OCI-LY3 (cell line): ENCODE measurements around the gene CALM1.

ENCODE experiments used
- CTCF ChIP-seq: fragments of 200-600, 300-600 bp; sonication (generic); IDR thresholded peaks from 2 replicates; pipeline ENCODE4 v1.5.1; 2014; ENCODE audit warnings: antibody characterized with exemption, low read length, low read depth
- EZH2phosphoT487 ChIP-seq: fragments of 200-600 bp; shearing (Covaris generic); IDR thresholded peaks from 2 replicates; pipeline ENCODE4 v1.6.1; 2018; ENCODE audit warnings: antibody characterized with exemption, mixed run types, low read depth

- no peak for TF ChIP-seq CTCF
- TF ChIP-seq EZH2phosphoT487, result no peak
Observed at GRCh38 chr14:90383126-90383730, 13.6 kb upstream of the CALM1 start.
